ENCODE measurements around the gene DNM1L.

Gene DNM1L

GRCh38 chr12:32651151-32651955, 27.7 kb upstream of the DNM1L start:
- Mint-ChIP-seq H3K9me3 (no peaks in the 10 kb centered on the region), H3K4me3 (no peak overlapping the region), H3K4me1 (peaks cover 5% of the 10 kb centered on the region), H3K27me3 (ENCODE audit: low read depth, poor library complexity) (no peaks in the 10 kb centered on the region), H3K27ac (no peak overlapping the region), H3K36me3 (ENCODE audit: low read depth) (no peaks in the 10 kb centered on the region)
- no peak for DNase-seq
- TF ChIP-seq CTCF (IDR thresholded peaks at IDR 0.05), result no peak

GRCh38 chr12:32651956-32652210, 27.2 kb upstream of the DNM1L start:
- Mint-ChIP-seq H3K36me3 (ENCODE audit: low read depth) (no peaks in the 10 kb centered on the region), H3K9me3 (no peaks in the 10 kb centered on the region), H3K4me1 (peaks cover 5% of the 10 kb centered on the region), H3K27me3 (ENCODE audit: low read depth, poor library complexity) (no peaks in the 10 kb centered on the region), H3K27ac (no peak overlapping the region), H3K4me3 (no peak overlapping the region)
- DNase-seq, result no peak
- TF ChIP-seq CTCF (IDR thresholded peaks at IDR 0.05), result no peak

GRCh38 chr12:32659908-32660440, 19.1 kb upstream of the DNM1L start:
- no peak overlapping the region for H3K4me3 Mint-ChIP-seq
- peaks cover 3% of the 10 kb centered on the region for H3K27me3 Mint-ChIP-seq (ENCODE audit: low read depth, poor library complexity)
- no peaks in the 10 kb centered on the region for H3K4me1 Mint-ChIP-seq
- no peak overlapping the region for H3K27ac Mint-ChIP-seq
- no peaks in the 10 kb centered on the region for H3K36me3 Mint-ChIP-seq (ENCODE audit: low read depth)
- no peak for TF ChIP-seq CTCF (IDR thresholded peaks at IDR 0.05)
- no peak for DNase-seq
- no peaks in the 10 kb centered on the region for H3K9me3 Mint-ChIP-seq

GRCh38 chr12:32661706-32662105, 17.4 kb upstream of the DNM1L start:
- no peak for TF ChIP-seq CTCF (IDR thresholded peaks at IDR 0.05)

GRCh38 chr12:32662665-32663064, 16.4 kb upstream of the DNM1L start:
- Mint-ChIP-seq H3K36me3 (ENCODE audit: low read depth) (no peaks in the 10 kb centered on the region), H3K4me1 (no peaks in the 10 kb centered on the region), H3K9me3 (no peaks in the 10 kb centered on the region), H3K4me3 (no peak overlapping the region), H3K27ac (no peak overlapping the region), H3K27me3 (ENCODE audit: low read depth, poor library complexity) (peaks cover 3% of the 10 kb centered on the region)
- no peak for TF ChIP-seq CTCF (IDR thresholded peaks at IDR 0.05)
- DNase-seq, result no peak

More at GRCh38 chr12:32661706-32662105, 17.4 kb upstream of the DNM1L start:
- H3K27ac Mint-ChIP-seq, result no peak overlapping the region
- no peak for DNase-seq
- no peak overlapping the region for H3K4me3 Mint-ChIP-seq
- H3K36me3 Mint-ChIP-seq (ENCODE audit: low read depth), result no peaks in the 10 kb centered on the region
- H3K4me1 Mint-ChIP-seq, result no peaks in the 10 kb centered on the region
- no peaks in the 10 kb centered on the region for H3K9me3 Mint-ChIP-seq
- H3K27me3 Mint-ChIP-seq (ENCODE audit: low read depth, poor library complexity), result peaks cover 3% of the 10 kb centered on the region

GRCh38 chr12:32666018-32666417, 13.1 kb upstream of the DNM1L start:
- no peak for DNase-seq
- no peak overlapping the region for H3K27ac Mint-ChIP-seq
- H3K36me3 Mint-ChIP-seq (ENCODE audit: low read depth), result no peaks in the 10 kb centered on the region
- H3K9me3 Mint-ChIP-seq, result peaks cover 19% of the 10 kb centered on the region
- H3K4me1 Mint-ChIP-seq, result no peaks in the 10 kb centered on the region
- TF ChIP-seq CTCF (IDR thresholded peaks at IDR 0.05), result no peak
- no peak overlapping the region for H3K4me3 Mint-ChIP-seq
- peaks cover 3% of the 10 kb centered on the region for H3K27me3 Mint-ChIP-seq (ENCODE audit: low read depth, poor library complexity)

All from nephron progenitor cell (in vitro differentiated cells).